Measurements from ENCODE around the gene TRIM74. TPM values are rescaled to one million over a fixed set of nuclear protein-coding genes. Genes with fewer than 3 reads are reported as not detected.
"Not testable (repeated sequence)": the region's sequence is repeated elsewhere in the genome, so short reads cannot be mapped to it uniquely, and the experiment has no call there.

Gene TRIM74
- total and polyA plus RNA-seq, 2 experiments from 2014 or later: 3.1 to 5.2 TPM

GRCh38 chr7:72924733-72925545 is 44.3 kb downstream of the TRIM74 start, which contains the start of gene POM121:
POM121 (plus strand) TSS chr7:72925095; CDS start chr7:72925122, 27 bp downstream.
- Histone ChIP-seq H3K9me3 (ENCODE audit: low read depth) (no peaks in the 10 kb centered on the region), H3K27me3 (no peaks in the 10 kb centered on the region), H3K36me3 (peaks cover 35% of the 10 kb centered on the region), H3K27ac (peak within 1 kb of the TSS; percentile 98), H3K4me1 (ENCODE audit: low read depth) (peaks cover 5% of the 10 kb centered on the region), H3K4me3 (peak within 1 kb of the TSS; percentile 55)
- peak; percentile 89 to 93 for DNase-seq (ENCODE audit: low read depth in 1 of 2, low spot score in 1 of 2)
- no peak for TF ChIP-seq CTCF (IDR thresholded peaks at IDR 0.05; ENCODE audit: low read depth, low read length)

GRCh38 chr7:72924386-72924732 is 44.9 kb downstream of the TRIM74 start:
- peak in 1 of 2 donors; percentile 6 for DNase-seq (ENCODE audit: low read depth in 1 of 2, low spot score in 1 of 2)
- no peaks in the 10 kb centered on the region for H3K9me3 ChIP-seq (ENCODE audit: low read depth)
- H3K4me1 ChIP-seq (ENCODE audit: low read depth): peaks cover 5% of the 10 kb centered on the region
- peak overlapping the region; percentile 55 for H3K4me3 ChIP-seq
- peaks cover 30% of the 10 kb centered on the region for H3K36me3 ChIP-seq
- H3K27ac ChIP-seq: peak overlapping the region; percentile 98
- TF ChIP-seq CTCF (IDR thresholded peaks at IDR 0.05; ENCODE audit: low read depth, low read length): no peak
- no peaks in the 10 kb centered on the region for H3K27me3 ChIP-seq

DNA sequence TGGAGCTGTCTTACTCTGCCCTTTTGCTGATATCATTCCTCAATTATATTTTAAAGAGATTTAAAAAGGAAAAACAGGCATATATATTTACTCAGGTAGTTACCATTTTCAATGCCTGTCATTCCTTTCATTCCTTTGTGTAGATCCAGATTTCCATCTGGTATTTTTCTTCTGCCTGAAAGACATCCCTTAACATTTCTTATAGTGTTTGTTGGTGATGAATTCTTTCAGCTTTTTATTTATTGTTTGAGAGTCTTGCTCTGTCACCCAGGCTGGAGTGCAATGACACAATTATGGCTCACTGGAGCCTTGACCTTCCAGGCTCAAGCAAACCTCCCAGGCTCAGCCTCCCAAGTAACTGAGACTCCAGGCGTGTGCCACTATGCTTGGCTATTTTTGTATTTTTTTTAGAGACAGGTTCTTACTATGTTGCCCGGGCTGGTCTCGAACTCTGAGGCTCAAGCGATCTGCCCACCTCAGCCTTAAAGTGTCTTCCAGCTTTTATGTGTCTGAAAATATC is 50.0 kb downstream of the TRIM74 start:
- no peak for DNase-seq (ENCODE audit: low read depth in 1 of 2, low spot score in 1 of 2)
- Histone ChIP-seq H3K27ac (no peak overlapping the region), H3K4me3 (no peak overlapping the region), H3K9me3 (ENCODE audit: low read depth) (no peaks in the 10 kb centered on the region), H3K36me3 (peaks cover 4% of the 10 kb centered on the region), H3K4me1 (ENCODE audit: low read depth) (peaks cover 4% of the 10 kb centered on the region), H3K27me3 (no peaks in the 10 kb centered on the region)
- TF ChIP-seq CTCF (IDR thresholded peaks at IDR 0.05; ENCODE audit: low read depth, low read length): no peak

GRCh38 chr7:72914756-72915525 is 54.3 kb downstream of the TRIM74 start:
- H3K36me3 ChIP-seq: peaks cover 11% of the 10 kb centered on the region
- peak; percentile 29 to 65 for DNase-seq (ENCODE audit: low read depth in 1 of 2, low spot score in 1 of 2)
- peak; percentile 72 for TF ChIP-seq CTCF (IDR thresholded peaks at IDR 0.05; ENCODE audit: low read depth, low read length)
- not testable (repeated sequence) for H3K4me1 ChIP-seq (ENCODE audit: low read depth); H3K4me3 ChIP-seq; H3K27me3 ChIP-seq; H3K27ac ChIP-seq; H3K9me3 ChIP-seq (ENCODE audit: low read depth)

DNA sequence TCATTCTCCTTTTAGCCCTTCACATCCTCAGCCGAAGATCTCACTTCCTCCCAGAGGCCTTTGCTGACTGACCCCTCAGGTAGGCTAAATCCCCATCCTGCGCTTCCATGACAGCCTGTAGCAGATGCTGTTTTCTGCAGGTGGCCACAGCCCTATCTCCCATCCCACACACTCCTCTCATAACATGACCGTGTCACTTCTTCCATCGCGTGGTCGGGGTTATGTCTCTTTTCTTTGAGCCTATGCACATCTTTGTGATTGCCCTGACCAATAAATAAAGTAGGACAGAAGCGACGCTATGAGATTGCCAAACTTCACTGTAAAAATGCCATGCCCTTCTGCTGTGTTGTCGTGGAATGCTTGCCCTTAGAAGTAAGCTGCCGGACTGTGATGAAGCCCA is 55.5 kb downstream of the TRIM74 start:
- not testable (repeated sequence) for H3K4me1 ChIP-seq (ENCODE audit: low read depth); H3K4me3 ChIP-seq; H3K9me3 ChIP-seq (ENCODE audit: low read depth); H3K27ac ChIP-seq; H3K27me3 ChIP-seq; DNase-seq (ENCODE audit: low read depth in 1 of 2, low spot score in 1 of 2)
- H3K36me3 ChIP-seq: peaks cover 11% of the 10 kb centered on the region

DNA sequence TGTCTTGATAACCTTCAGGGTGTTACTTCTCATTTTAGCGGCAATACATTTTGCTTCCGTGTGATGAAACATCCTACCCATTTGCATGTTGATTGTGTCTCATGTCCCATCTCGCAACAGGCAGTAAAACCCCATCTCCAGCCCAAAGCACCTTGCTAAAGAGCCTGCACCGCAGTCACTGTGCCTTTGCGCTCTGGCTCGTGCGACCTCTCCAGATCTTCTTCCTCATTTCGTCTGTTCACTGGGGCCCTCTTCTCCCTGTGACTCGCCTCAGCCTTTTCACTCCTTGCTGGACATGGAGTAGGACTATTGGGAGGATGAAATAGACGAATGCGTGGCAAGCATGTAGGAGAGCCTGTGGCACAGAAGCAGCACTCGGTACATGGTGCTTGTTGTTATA is 57.9 kb downstream of the TRIM74 start:
- peaks cover 11% of the 10 kb centered on the region for H3K36me3 ChIP-seq
- H3K27ac ChIP-seq; H3K27me3 ChIP-seq; H3K9me3 ChIP-seq (ENCODE audit: low read depth); H3K4me3 ChIP-seq; DNase-seq (ENCODE audit: low read depth in 1 of 2, low spot score in 1 of 2); H3K4me1 ChIP-seq (ENCODE audit: low read depth): not testable (repeated sequence)

Other genes with a start within 250 kb of the TRIM74 start
- 2.4 and 2.9 TPM in 2 replicates for gene TYW1B, start 141.3 kb downstream of the TRIM74 start, total RNA-seq
- 3.2 and 3.3 TPM in 2 replicates for gene TYW1B, start 141.3 kb downstream of the TRIM74 start, polyA plus RNA-seq
- 9.5 and 16.1 TPM in 2 replicates for gene POM121, start 44.4 kb downstream of the TRIM74 start, total RNA-seq
- gene POM121, start 44.4 kb downstream of the TRIM74 start, polyA plus RNA-seq: 16.6 and 18.3 TPM in 2 replicates
- gene SPDYE8, start 60.3 kb upstream of the TRIM74 start, total RNA-seq: not detected in 2 replicates
- 0.44 and 0.97 TPM in 2 replicates for gene SPDYE8, start 60.3 kb upstream of the TRIM74 start, polyA plus RNA-seq
- gene SPDYE11, start 88.4 kb upstream of the TRIM74 start, total RNA-seq: not detected in 2 replicates
- 0.73 and 1.1 TPM in 2 replicates for gene SPDYE11, start 88.4 kb upstream of the TRIM74 start, polyA plus RNA-seq
- gene SPDYE9, start 116.6 kb upstream of the TRIM74 start, total RNA-seq: not detected in 2 replicates
- 0.73 and 1.1 TPM in 2 replicates for gene SPDYE9, start 116.6 kb upstream of the TRIM74 start, polyA plus RNA-seq